NOMO-1 treated with DMSO at 0.1 percent for 48 hours (cell line): ENCODE results near the gene ZDHHC14.

Experiments used
- DNase-seq: peaks from one replicate; lab custom pipeline; 2025; ENCODE audit not compliant: unreplicated experiment; lab: John Stamatoyannopoulos, UW

ZDHHC14 gene

GRCh38 chr6:157613011-157613522 is 232.1 kb downstream of the ZDHHC14 start:
- DNase-seq: peak; percentile 66

- peak; percentile 70 for DNase-seq
Measured at GRCh38 chr6:157614026-157614568, 233.1 kb downstream of the ZDHHC14 start.

DNA sequence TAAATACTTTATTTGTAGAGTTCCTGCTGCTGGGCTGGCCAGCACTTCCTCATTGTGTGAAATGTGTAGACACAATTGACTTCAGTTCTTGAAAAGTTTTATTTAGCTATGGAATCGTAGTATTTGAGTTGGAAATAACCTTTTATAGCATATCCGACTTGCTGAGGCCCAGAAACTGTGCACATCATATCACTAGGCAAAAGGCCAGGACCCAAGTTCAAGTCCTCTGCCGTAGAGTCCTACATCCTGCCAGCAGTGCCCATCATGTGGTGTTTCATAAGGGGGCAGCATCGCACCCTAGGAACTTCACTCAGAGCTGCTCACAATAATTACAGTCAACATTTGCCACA is 234.4 kb downstream of the ZDHHC14 start:
- DNase-seq: peak; percentile 56

GRCh38 chr6:157615951-157616350 is 235.0 kb downstream of the ZDHHC14 start:
- no peak for DNase-seq

DNA sequence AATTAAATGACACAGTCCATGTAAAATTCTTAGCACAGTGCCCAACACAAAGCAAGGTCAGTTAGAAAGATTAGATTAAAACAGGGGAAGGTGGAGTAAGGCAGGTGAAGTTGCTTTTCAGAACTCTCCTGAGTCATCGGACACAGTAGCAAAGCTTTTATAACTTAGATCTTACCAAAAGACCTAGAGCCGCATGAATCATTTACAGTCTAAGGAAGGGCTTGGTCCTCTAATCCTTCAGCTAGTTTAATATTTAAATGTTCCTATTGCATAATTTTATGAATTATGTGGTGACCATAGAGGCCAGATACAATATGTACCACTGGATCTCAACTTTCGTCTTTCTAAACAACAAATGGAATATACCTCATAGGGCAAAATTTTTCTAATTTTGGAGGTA is 240.0 kb downstream of the ZDHHC14 start:
- no peak for DNase-seq

GRCh38 chr6:157621406-157621805 is 240.4 kb downstream of the ZDHHC14 start:
- DNase-seq: no peak

DNA sequence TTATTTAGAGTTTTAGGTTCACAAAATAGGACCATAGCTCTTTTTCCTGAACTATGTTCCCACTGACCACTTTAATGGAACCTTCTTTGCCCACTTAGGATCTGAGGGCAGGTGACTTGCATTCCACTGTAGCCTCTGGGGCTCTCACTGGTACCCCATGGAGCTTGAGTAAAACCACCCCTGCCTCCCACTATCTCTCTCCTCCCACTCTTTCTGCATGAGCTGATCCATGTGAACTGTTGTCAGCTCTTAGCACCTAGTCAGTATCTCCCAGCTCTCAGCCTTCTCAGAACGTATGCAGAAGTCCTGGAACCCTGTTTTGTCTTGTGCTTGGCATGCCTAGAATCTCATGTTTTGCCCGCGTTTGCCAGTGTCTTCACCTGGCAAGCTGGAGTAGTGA is 241.4 kb downstream of the ZDHHC14 start:
- no peak for DNase-seq

DNA sequence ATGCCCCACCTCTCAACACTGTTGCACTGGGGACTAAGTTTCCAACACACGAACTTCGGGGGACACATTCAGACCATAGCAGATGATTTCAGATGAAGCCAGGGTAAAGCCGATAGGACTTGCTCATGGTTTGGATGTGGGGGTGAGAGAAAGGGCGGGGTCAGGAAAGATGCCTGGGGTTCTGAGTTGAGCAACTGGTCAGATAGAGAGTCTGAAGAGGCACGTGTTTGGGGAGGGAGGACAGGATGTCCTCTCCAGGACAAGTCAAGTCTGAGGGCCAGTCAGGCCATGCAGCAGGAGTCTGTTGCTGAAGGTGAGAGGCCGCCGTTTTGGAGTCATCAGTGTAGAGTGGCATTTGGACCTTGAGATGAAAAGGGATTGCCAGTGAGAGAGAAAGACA is 244.1 kb downstream of the ZDHHC14 start:
- no peak for DNase-seq

GRCh38 chr6:157625764-157626163 is 244.8 kb downstream of the ZDHHC14 start:
- no peak for DNase-seq

DNA sequence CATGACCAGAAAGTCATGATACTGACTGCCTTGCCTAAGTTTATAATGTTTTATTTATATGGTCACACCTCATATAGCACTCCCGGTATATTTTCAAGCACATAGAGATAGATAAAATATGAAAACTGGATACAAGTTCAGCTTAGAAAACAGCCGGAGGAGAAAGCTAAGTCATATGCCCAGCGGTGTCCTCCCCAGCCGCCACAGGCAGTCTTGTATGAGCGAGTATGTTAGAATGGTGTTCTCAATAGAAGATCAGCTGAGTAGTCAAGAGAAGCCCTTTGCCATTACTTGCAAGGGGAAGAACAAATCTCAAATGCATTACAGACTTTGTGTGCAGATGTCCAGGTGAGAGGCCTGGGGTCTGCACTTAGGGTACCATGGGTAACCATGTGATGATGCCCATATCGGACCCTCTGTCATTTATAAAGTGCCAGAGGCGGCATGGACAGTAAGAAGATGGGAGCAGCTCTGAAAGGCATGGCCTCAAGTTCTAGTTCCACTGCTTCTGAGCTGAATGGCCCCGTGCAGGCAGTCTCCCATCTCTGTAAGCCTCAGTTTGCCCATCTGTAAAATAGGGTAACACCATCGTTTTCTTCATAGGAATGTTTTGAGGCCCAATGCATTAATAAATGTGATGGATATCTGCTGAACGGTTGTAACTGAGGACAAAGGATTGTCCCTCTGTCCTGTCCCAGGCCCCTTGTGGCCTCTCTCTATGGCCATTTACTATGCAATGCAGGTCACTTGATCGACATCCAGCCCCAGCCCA is 246.4 kb downstream of the ZDHHC14 start:
- no peak for DNase-seq

GRCh38 chr6:157628463-157628862 is 247.5 kb downstream of the ZDHHC14 start:
- no peak for DNase-seq

DNA sequence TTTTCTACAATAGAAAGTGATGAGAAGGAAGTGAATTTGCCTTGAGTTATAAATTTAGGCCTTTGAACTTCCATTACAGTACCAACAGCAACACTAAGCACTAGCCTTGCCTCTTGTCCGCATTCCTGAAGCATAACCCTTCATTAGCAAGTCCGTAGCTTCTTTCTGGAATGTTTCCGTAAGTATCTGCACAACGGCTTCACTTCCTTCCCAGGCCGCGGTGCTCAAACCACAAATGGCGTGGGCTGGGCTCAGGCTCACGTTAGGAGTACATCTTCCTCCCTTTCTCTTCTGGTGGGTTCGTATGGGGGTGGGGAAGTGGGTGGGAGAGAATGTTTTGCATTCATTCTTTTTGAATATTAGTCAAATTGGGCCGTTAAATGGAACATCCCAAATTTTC is 248.2 kb downstream of the ZDHHC14 start:
- peak; percentile 23 for DNase-seq

DNA sequence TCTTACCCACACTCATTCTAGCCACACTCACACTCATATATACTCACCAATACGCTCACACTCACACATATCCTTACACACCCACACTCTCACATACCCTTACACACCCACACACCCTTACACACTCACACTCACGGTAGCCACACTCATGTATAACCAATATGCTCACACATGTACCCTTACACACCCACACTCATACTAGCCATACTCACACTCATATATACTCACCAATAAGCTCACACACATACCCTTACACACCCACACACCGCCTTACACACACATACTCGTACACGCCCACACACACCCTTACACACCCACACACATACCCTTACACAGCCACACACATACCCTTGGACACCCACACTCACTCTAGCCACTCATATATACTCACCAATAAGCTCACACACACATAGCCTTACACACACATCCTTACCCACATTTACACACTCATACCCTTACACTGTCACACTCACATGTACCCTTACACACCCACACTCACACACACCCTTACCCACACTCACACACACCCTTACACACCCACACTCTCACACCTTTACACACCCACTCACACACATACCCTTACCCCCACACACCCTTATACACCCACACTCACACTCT is 249.6 kb downstream of the ZDHHC14 start:
- DNase-seq: no peak

GRCh38 chr6:157631412-157631811 is 250.4 kb downstream of the ZDHHC14 start:
- no peak for DNase-seq

DNA sequence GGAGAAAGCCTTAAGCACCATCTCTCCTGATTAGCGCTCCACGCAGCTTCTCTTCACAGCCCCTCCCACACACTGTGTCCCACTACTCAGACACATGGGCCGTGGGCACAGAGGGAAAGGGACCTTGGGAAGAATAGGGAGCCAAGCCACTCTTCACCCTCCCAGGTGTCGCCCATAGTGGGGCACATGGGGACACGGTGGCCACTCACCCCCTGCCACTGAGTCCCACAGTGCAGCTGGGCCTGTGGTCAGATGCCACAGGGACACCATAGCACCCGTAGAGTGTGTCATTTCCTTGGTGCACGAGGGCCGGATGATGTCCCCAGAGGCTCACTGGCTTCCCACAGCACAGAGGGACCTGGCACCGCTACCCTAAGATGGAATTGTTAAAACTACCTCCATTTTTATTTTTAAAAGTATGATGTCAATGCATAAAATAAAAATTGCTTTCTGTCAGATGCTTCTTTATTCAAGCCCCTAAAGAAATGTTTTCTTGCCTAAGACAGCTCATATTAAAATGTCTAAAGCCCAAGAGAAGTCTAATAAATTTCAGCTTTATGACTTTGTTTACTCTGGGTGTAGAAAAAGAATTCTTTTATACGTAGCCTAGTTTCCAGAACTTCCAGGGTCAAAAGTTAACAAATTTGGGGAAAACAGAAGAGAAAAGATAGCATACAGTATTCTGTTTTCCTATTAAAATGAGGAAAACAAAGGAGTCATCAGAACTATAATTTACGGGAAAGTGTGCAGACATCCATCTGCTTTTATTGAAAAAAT is 251.0 kb downstream of the ZDHHC14 start:
- no peak for DNase-seq

DNA sequence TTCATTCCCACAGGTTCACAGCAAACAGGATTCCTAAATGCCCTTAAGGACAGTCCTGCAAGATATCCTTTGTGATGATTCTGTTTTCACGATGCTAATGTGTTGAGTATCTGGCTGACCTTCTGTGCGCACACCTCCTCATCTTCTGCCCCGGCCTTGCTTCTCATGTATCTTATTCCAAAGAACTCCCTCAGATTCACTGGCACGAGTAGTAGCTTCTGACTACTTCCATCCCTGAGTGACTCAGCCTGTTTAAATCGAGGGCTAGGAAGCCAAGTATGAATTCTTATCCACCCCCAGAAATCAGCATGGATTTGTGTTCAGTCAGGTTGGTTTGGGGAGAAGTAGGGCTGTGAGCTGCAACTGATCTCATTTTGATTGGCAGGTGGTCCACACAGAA is 251.8 kb downstream of the ZDHHC14 start:
- no peak for DNase-seq

- no peak for DNase-seq
Measured at GRCh38 chr6:157634546-157634945, 253.6 kb downstream of the ZDHHC14 start.

DNA sequence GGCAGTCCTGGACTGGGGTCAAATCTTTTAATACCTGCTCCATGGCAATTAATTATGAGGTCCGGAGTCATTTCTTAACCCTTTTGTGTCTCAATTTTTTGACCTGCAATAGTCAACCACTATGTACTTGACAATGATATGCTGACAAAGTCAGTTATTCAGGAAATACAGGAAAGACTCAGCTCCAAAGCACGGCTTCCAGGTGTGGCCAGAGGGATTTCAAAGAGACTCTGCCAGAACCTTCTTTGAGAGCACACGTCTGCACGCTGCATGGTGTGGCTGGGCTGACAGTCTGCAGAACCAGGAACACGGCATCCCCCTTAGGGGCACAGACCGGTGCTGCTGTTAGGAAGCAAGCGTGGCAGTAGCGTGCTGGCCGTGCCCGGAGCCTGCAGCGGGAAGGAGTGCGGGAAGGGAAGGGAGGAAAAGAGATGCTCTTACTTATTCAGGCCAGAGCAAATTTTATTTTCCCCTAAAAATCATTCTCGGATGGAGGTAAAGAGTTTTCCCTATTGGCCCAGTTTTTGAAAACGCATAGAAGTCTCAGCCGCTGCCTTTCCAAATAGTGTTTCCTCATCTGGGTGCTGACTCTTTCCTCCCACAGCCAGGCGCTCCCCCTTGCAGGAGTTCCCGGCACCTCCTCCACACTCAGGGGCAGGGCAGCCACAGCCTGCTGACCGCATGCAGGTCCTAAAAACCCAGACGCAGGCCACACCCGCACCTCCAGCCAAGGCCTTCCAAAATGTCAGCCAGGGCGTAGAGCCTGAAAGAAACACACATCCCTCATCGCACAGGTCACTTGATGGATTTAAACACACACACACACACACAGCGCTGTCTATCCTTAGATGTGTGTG is 254.6 kb downstream of the ZDHHC14 start:
- DNase-seq: no peak

GRCh38 chr6:157637516-157637915 is 256.5 kb downstream of the ZDHHC14 start:
- no peak for DNase-seq

GRCh38 chr6:157637941-157638662 is 257.1 kb downstream of the ZDHHC14 start:
- no peak for DNase-seq
